ENCODE results near the gene CD22.

- no peak for TF ChIP-seq CTCF (IDR thresholded peaks at IDR 0.05)
- TF ChIP-seq POLR2A (IDR thresholded peaks at IDR 0.05), result no peak
Measured at GRCh38 chr19:35336166-35336955, 7.4 kb downstream of the CD22 start.

Data from ovary (tissue), 3 donors.